ENCODE data around the gene LRIG1.

LRIG1 gene

GRCh38 chr3:66365080-66365479 is 135.7 kb downstream of the LRIG1 start:
- H3K9ac ChIP-seq (ENCODE audit: low read length): no peak overlapping the region
- H3K9me2 ChIP-seq (replicated peaks; ENCODE audit: insufficient read depth, low read length): no peaks in the 10 kb centered on the region
- H3K4me2 ChIP-seq (ENCODE audit: low read depth, low read length): no peak overlapping the region
- no peaks in the 10 kb centered on the region for H3K36me3 ChIP-seq (replicated peaks; ENCODE audit: insufficient read depth, low read length)
- no peaks in the 10 kb centered on the region for H3F3A ChIP-seq (ENCODE audit: insufficient read depth, low read length)
- no peak for DNase-seq
- no peaks in the 10 kb centered on the region for H3K9me3 ChIP-seq (replicated peaks; ENCODE audit: insufficient read depth, low read length)
- no peaks in the 10 kb centered on the region for H3K79me2 ChIP-seq (ENCODE audit: low read length)
- H3K4me3 ChIP-seq (ENCODE audit: low read length): no peak overlapping the region
- no peaks in the 10 kb centered on the region for H3K27me3 ChIP-seq (replicated peaks; ENCODE audit: insufficient read depth, low read length)
- no peak overlapping the region for H2AFZ ChIP-seq (ENCODE audit: low read length)
- no peaks in the 10 kb centered on the region for H4K20me1 ChIP-seq (ENCODE audit: insufficient read depth, low read length)
- TF ChIP-seq EZH2phosphoT487 (IDR thresholded peaks at IDR 0.05; ENCODE audit: low read length) (no peak), EZH2 (optimal IDR thresholded peaks at IDR 0.05; ENCODE audit: low read depth, low read length) (no peak)
- TF ChIP-seq, protein P1, sequence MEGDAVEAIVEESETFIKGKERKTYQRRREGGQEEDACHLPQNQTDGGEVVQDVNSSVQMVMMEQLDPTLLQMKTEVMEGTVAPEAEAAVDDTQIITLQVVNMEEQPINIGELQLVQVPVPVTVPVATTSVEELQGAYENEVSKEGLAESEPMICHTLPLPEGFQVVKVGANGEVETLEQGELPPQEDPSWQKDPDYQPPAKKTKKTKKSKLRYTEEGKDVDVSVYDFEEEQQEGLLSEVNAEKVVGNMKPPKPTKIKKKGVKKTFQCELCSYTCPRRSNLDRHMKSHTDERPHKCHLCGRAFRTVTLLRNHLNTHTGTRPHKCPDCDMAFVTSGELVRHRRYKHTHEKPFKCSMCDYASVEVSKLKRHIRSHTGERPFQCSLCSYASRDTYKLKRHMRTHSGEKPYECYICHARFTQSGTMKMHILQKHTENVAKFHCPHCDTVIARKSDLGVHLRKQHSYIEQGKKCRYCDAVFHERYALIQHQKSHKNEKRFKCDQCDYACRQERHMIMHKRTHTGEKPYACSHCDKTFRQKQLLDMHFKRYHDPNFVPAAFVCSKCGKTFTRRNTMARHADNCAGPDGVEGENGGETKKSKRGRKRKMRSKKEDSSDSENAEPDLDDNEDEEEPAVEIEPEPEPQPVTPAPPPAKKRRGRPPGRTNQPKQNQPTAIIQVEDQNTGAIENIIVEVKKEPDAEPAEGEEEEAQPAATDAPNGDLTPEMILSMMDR (IDR thresholded peaks at IDR 0.05; ENCODE audit: low read length): no peak
- H3K4me1 ChIP-seq (ENCODE audit: low read length): no peaks in the 10 kb centered on the region
- no peak overlapping the region for H3K27ac ChIP-seq (ENCODE audit: low read length)

GRCh38 chr3:66363148-66363547 is 137.7 kb downstream of the LRIG1 start:
- Histone ChIP-seq H3K4me2 (ENCODE audit: low read depth, low read length) (no peak overlapping the region), H3K9me2 (replicated peaks; ENCODE audit: insufficient read depth, low read length) (no peaks in the 10 kb centered on the region), H3K4me1 (ENCODE audit: low read length) (no peaks in the 10 kb centered on the region), H4K20me1 (ENCODE audit: insufficient read depth, low read length) (no peaks in the 10 kb centered on the region), H3K79me2 (ENCODE audit: low read length) (no peaks in the 10 kb centered on the region), H3K9me3 (replicated peaks; ENCODE audit: insufficient read depth, low read length) (no peaks in the 10 kb centered on the region), H3F3A (ENCODE audit: insufficient read depth, low read length) (no peaks in the 10 kb centered on the region), H3K27me3 (replicated peaks; ENCODE audit: insufficient read depth, low read length) (no peaks in the 10 kb centered on the region), H3K4me3 (ENCODE audit: low read length) (no peak overlapping the region), H2AFZ (ENCODE audit: low read length) (no peak overlapping the region), H3K27ac (ENCODE audit: low read length) (no peak overlapping the region), H3K9ac (ENCODE audit: low read length) (no peak overlapping the region), H3K36me3 (replicated peaks; ENCODE audit: insufficient read depth, low read length) (no peaks in the 10 kb centered on the region)
- TF ChIP-seq, protein P1 (IDR thresholded peaks at IDR 0.05; ENCODE audit: low read length): no peak
- TF ChIP-seq EZH2 (optimal IDR thresholded peaks at IDR 0.05; ENCODE audit: low read depth, low read length): no peak
- DNase-seq: no peak

GRCh38 chr3:66362541-66362941 is 138.3 kb downstream of the LRIG1 start:
- Histone ChIP-seq H2AFZ (ENCODE audit: low read length) (no peak overlapping the region), H3K4me3 (ENCODE audit: low read length) (no peak overlapping the region), H3K4me2 (ENCODE audit: low read depth, low read length) (no peak overlapping the region), H3K9me3 (replicated peaks; ENCODE audit: insufficient read depth, low read length) (no peaks in the 10 kb centered on the region), H3K36me3 (replicated peaks; ENCODE audit: insufficient read depth, low read length) (no peaks in the 10 kb centered on the region), H3F3A (ENCODE audit: insufficient read depth, low read length) (no peaks in the 10 kb centered on the region), H3K9me2 (replicated peaks; ENCODE audit: insufficient read depth, low read length) (no peaks in the 10 kb centered on the region), H3K9ac (ENCODE audit: low read length) (no peak overlapping the region), H3K79me2 (ENCODE audit: low read length) (no peaks in the 10 kb centered on the region), H3K27ac (ENCODE audit: low read length) (no peak overlapping the region), H3K4me1 (ENCODE audit: low read length) (no peaks in the 10 kb centered on the region), H4K20me1 (ENCODE audit: insufficient read depth, low read length) (no peaks in the 10 kb centered on the region), H3K27me3 (replicated peaks; ENCODE audit: insufficient read depth, low read length) (no peaks in the 10 kb centered on the region)
- DNase-seq: no peak
- TF ChIP-seq, protein P1 (IDR thresholded peaks at IDR 0.05; ENCODE audit: low read length): no peak
- no peak for TF ChIP-seq EZH2phosphoT487 (IDR thresholded peaks at IDR 0.05; ENCODE audit: low read length)
- TF ChIP-seq EZH2 (optimal IDR thresholded peaks at IDR 0.05; ENCODE audit: low read depth, low read length): no peak

Measured in MM.1S (cell line).